Bone marrow (tissue), 2 donors: ENCODE measurements around the gene SLC9A9.
"Not testable (repeated sequence)": the region's sequence is repeated elsewhere in the genome, so short reads cannot be mapped to it uniquely, and the experiment has no call there.

ENCODE experiments used
- DNase-seq, 2 donors: peaks; one replicate each; lab custom pipeline; 2025; lab: John Stamatoyannopoulos, UW

SLC9A9 gene

GRCh38 chr3:143287403-143287802 lies 560.9 kb downstream of the SLC9A9 start:
- DNase-seq = no peak

- no peak for DNase-seq
Observed at GRCh38 chr3:143286392-143287010, 561.8 kb downstream of the SLC9A9 start.

GRCh38 chr3:143283432-143284128 lies 564.7 kb downstream of the SLC9A9 start:
- DNase-seq = no peak

- no peak for DNase-seq
Observed at GRCh38 chr3:143280984-143281383, 567.3 kb downstream of the SLC9A9 start.

GRCh38 chr3:143279567-143279966 lies 568.7 kb downstream of the SLC9A9 start:
- not testable (repeated sequence) for DNase-seq

GRCh38 chr3:143278721-143279120 lies 569.5 kb downstream of the SLC9A9 start:
- no peak for DNase-seq

- no peak for DNase-seq
Observed at GRCh38 chr3:143277531-143277930, 570.7 kb downstream of the SLC9A9 start.

GRCh38 chr3:143276592-143276991 lies 571.7 kb downstream of the SLC9A9 start:
- DNase-seq = no peak

GRCh38 chr3:143273975-143274690 lies 574.1 kb downstream of the SLC9A9 start:
- DNase-seq = no peak

- no peak for DNase-seq
Observed at GRCh38 chr3:143271136-143271535, 577.1 kb downstream of the SLC9A9 start.

GRCh38 chr3:143269741-143270140 lies 578.5 kb downstream of the SLC9A9 start:
- no peak for DNase-seq

GRCh38 chr3:143267989-143268388 lies 580.3 kb downstream of the SLC9A9 start:
- DNase-seq = no peak

- DNase-seq = no peak
Observed at GRCh38 chr3:143266927-143267326, 581.3 kb downstream of the SLC9A9 start.

- no peak for DNase-seq
Observed at GRCh38 chr3:143266511-143266910, 581.8 kb downstream of the SLC9A9 start.

- no peak for DNase-seq
Observed at GRCh38 chr3:143265501-143266070, 582.7 kb downstream of the SLC9A9 start.

GRCh38 chr3:143263852-143264513 lies 584.3 kb downstream of the SLC9A9 start:
- DNase-seq = no peak

- no peak for DNase-seq
Observed at GRCh38 chr3:143261848-143262247, 586.4 kb downstream of the SLC9A9 start.

- DNase-seq = no peak
Observed at GRCh38 chr3:143258692-143259091, 589.6 kb downstream of the SLC9A9 start.

GRCh38 chr3:143256416-143256815 lies 591.9 kb downstream of the SLC9A9 start:
- DNase-seq = no peak

GRCh38 chr3:143255739-143256138 lies 592.5 kb downstream of the SLC9A9 start:
- DNase-seq = no peak

GRCh38 chr3:143252931-143253330 lies 595.3 kb downstream of the SLC9A9 start:
- no peak for DNase-seq

- DNase-seq = no peak
Observed at GRCh38 chr3:143249014-143249413, 599.3 kb downstream of the SLC9A9 start.
